ENCODE measurements around the gene SLC38A2. TPM values are rescaled to one million over a fixed set of nuclear protein-coding genes. Genes with fewer than 3 reads are reported as not detected.

Gene SLC38A2
- total RNA-seq, 2 donors from 2014 or later: 116 to 264 TPM

DNA sequence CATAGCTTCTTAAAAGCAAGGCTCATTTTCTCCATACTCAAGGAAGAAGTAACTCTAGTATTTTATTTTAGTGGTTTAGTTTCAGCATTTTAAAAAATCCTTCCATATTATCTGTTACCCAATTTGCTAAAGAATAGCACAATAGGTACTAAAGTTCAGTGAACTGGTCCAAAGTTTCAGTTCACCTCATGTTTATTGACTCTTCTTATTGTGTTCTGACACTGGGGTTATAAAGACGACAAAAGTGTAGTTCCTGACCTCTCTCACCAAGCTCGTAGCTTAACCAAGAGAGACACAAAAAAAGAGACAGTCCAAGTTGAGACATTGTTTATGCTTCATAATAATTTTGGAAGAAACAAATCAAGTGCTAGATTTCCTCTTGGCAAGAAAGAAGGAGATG, 40.8 kb upstream of the SLC38A2 start:
- DNase-seq (ENCODE audit: low spot score): no peak
- Histone ChIP-seq H3K4me3 (no peak overlapping the region), H3K27me3 (replicated peaks; ENCODE audit: insufficient read depth) (no peaks in the 10 kb centered on the region), H3K9me3 (no peaks in the 10 kb centered on the region), H3K36me3 (no peaks in the 10 kb centered on the region), H3K27ac (no peak overlapping the region), H3K4me1 (replicated peaks) (no peaks in the 10 kb centered on the region)
- 34% methylated on average over 2 of the region's 2 CpGs for WGBS
- no peak for TF ChIP-seq POLR2AphosphoS5 (IDR thresholded peaks at IDR 0.05)
- no peak for TF ChIP-seq POLR2A (IDR thresholded peaks at IDR 0.05)
- TF ChIP-seq, protein P1, sequence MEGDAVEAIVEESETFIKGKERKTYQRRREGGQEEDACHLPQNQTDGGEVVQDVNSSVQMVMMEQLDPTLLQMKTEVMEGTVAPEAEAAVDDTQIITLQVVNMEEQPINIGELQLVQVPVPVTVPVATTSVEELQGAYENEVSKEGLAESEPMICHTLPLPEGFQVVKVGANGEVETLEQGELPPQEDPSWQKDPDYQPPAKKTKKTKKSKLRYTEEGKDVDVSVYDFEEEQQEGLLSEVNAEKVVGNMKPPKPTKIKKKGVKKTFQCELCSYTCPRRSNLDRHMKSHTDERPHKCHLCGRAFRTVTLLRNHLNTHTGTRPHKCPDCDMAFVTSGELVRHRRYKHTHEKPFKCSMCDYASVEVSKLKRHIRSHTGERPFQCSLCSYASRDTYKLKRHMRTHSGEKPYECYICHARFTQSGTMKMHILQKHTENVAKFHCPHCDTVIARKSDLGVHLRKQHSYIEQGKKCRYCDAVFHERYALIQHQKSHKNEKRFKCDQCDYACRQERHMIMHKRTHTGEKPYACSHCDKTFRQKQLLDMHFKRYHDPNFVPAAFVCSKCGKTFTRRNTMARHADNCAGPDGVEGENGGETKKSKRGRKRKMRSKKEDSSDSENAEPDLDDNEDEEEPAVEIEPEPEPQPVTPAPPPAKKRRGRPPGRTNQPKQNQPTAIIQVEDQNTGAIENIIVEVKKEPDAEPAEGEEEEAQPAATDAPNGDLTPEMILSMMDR (IDR thresholded peaks at IDR 0.05): no peak
- intact Hi-C loops (cut with DNase I): no loop called here

DNA sequence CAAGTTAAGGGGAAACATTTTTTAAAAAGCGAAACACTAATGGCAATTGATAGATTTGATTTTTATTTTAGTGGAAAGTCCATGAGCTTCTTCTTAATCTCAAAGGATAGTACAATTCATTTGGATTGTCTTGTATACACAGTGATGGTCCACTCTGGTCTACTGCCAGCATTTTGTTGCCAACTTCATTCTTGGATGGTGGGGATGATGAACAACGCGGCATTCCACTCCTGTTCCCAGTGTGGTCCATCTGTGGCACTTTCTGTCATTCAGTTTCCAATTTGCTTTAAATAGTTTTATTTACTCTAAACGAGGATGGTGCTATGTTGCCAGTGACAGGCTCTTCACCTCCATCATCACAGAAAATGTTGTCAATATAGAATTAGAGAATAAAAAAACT, 40.3 kb upstream of the SLC38A2 start:
- Histone ChIP-seq H3K27me3 (replicated peaks; ENCODE audit: insufficient read depth) (no peaks in the 10 kb centered on the region), H3K9me3 (no peaks in the 10 kb centered on the region), H3K4me3 (no peak overlapping the region), H3K4me1 (replicated peaks) (no peaks in the 10 kb centered on the region), H3K36me3 (no peaks in the 10 kb centered on the region), H3K27ac (no peak overlapping the region)
- TF ChIP-seq POLR2A (IDR thresholded peaks at IDR 0.05): no peak
- no peak for TF ChIP-seq POLR2AphosphoS5 (IDR thresholded peaks at IDR 0.05)
- TF ChIP-seq, protein P1 (IDR thresholded peaks at IDR 0.05): no peak
- no peak for DNase-seq (ENCODE audit: low spot score)
- intact Hi-C loops (cut with DNase I): no loop called here
- 81% methylated on average over 4 of the region's 4 CpGs for WGBS

DNA sequence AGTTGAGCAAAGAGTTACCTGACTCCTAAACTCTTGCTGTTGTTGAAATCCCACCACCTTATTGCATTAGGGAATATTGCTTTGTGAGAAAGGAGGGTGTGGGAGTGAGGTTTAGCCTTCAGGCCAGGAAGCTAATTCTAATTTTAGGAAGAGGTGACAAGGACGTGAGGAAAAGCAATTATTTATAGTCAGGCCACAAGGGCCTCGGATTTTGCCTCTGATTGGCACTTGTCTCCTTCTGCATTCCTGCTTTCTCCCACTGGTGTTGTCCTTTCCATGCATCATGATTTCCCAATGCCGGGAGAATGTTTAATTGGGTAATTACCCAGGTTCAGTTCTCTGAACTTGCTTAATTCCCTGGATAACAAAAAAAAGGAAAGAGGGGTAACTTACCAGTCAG, 37.9 kb upstream of the SLC38A2 start:
- H3K36me3 ChIP-seq: no peaks in the 10 kb centered on the region
- no peak overlapping the region for H3K4me3 ChIP-seq
- intact Hi-C loops (cut with DNase I): no loop called here
- WGBS: 82% methylated on average over 3 of the region's 3 CpGs
- no peaks in the 10 kb centered on the region for H3K9me3 ChIP-seq
- TF ChIP-seq, protein P1 (IDR thresholded peaks at IDR 0.05): no peak
- TF ChIP-seq POLR2A (IDR thresholded peaks at IDR 0.05): no peak
- no peak for TF ChIP-seq POLR2AphosphoS5 (IDR thresholded peaks at IDR 0.05)
- DNase-seq (ENCODE audit: low spot score): no peak
- no peak overlapping the region for H3K27ac ChIP-seq
- no peaks in the 10 kb centered on the region for H3K27me3 ChIP-seq (replicated peaks; ENCODE audit: insufficient read depth)
- H3K4me1 ChIP-seq (replicated peaks): no peaks in the 10 kb centered on the region

DNA sequence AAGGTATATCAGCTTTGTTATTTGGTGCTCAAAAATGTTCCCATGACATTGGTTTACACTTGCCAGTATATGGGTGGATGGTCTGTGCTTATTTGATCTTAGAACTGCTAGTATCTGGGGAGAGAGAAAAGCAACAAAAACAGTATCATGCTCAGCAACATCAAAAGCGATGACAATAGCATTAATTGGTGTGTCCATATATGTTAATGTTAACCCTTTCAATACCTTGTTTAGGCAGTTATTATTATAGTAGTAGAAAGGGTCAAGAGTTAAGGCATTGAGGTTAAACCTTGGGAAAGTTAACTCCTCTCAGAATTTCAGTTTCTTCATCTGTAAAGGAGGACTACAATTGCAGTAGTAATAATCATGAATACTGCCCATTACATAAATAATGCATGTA, 37.4 kb upstream of the SLC38A2 start:
- no peak for DNase-seq (ENCODE audit: low spot score)
- WGBS: 89% methylated on average over 1 of the region's 1 CpG
- H3K9me3 ChIP-seq: no peaks in the 10 kb centered on the region
- intact Hi-C loops (cut with DNase I): no loop called here
- TF ChIP-seq POLR2A (IDR thresholded peaks at IDR 0.05) (no peak), POLR2AphosphoS5 (IDR thresholded peaks at IDR 0.05) (no peak)
- TF ChIP-seq, protein P1 (IDR thresholded peaks at IDR 0.05): no peak
- no peaks in the 10 kb centered on the region for H3K4me1 ChIP-seq (replicated peaks)
- H3K36me3 ChIP-seq: no peaks in the 10 kb centered on the region
- H3K27ac ChIP-seq: no peak overlapping the region
- H3K4me3 ChIP-seq: no peak overlapping the region
- H3K27me3 ChIP-seq (replicated peaks; ENCODE audit: insufficient read depth): no peaks in the 10 kb centered on the region

DNA sequence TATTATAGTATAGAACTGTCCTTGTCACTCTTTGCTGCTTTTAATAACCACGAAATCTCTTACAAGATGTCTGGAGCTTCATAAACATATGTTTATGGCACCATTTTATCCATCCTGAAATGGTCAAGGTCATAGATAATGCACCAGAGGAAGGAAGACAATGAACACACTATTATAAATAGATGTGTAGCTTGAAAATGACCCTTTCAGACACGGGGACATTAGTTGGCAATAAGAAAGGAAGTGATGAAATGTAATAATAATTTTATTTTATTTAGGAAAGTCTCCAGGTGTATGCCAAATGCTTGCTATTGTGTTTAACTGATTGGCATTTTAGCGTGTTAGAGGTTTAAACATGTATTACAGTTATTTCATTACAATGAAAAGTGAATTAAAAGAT, 36.8 kb upstream of the SLC38A2 start:
- H3K27me3 ChIP-seq (replicated peaks; ENCODE audit: insufficient read depth): no peaks in the 10 kb centered on the region
- 65% methylated on average over 3 of the region's 3 CpGs for WGBS
- DNase-seq (ENCODE audit: low spot score): no peak
- TF ChIP-seq, protein P1 (IDR thresholded peaks at IDR 0.05): no peak
- TF ChIP-seq POLR2AphosphoS5 (IDR thresholded peaks at IDR 0.05) (no peak), POLR2A (IDR thresholded peaks at IDR 0.05) (no peak)
- H3K4me1 ChIP-seq (replicated peaks): no peaks in the 10 kb centered on the region
- H3K27ac ChIP-seq: no peak overlapping the region
- no peaks in the 10 kb centered on the region for H3K9me3 ChIP-seq
- no peaks in the 10 kb centered on the region for H3K36me3 ChIP-seq
- H3K4me3 ChIP-seq: no peak overlapping the region
- intact Hi-C loops (cut with DNase I): no loop called here

All from prostate gland (tissue), 2 donors.